ENCODE measurements around the gene TBX5. TPM values are rescaled to one million over a fixed set of nuclear protein-coding genes. Genes with fewer than 3 reads are reported as not detected.

TBX5 gene
- polyA plus RNA-seq, 1 donor (not counting 4 experiments of a cell fraction or from before 2014, with no cell fraction given): not detected

- FAIRE-seq: no peak
- Histone ChIP-seq H3K4me2 (ENCODE audit: control insufficient read depth, extremely low read depth, insufficient read depth, low read depth, low read length) (no peak overlapping the region), H3K9me3 (ENCODE audit: control insufficient read depth, low read depth, low read length) (no peaks in the 10 kb centered on the region), H3K27ac (ENCODE audit: control insufficient read depth, insufficient read depth, low read length) (no peak overlapping the region), H3K79me2 (ENCODE audit: control insufficient read depth, insufficient read depth, low read length) (no peaks in the 10 kb centered on the region), H2AFZ (ENCODE audit: control insufficient read depth, low read length) (no peak overlapping the region), H3K27me3 (ENCODE audit: control insufficient read depth, extremely low read depth, insufficient read depth, low read length) (no peaks in the 10 kb centered on the region), H3K4me1 (ENCODE audit: control insufficient read depth, extremely low read depth, insufficient read depth, low read length) (no peaks in the 10 kb centered on the region), H3K9ac (ENCODE audit: control insufficient read depth, extremely low read depth, insufficient read depth, low read length) (no peak overlapping the region), H4K20me1 (ENCODE audit: control insufficient read depth, extremely low read depth, insufficient read depth, low read length) (no peaks in the 10 kb centered on the region), H3K4me3 (ENCODE audit: control insufficient read depth in 2 of 3, extremely low read depth in 1 of 3, insufficient read depth in 2 of 3, low read depth in 1 of 3, low read length in 3 of 3) (no peak overlapping the region), H3K36me3 (ENCODE audit: control insufficient read depth in 2 of 2, extremely low read depth in 1 of 2, insufficient read depth in 2 of 2, low read length in 2 of 2) (no peaks in the 10 kb centered on the region), H3K9me1 (ENCODE audit: control insufficient read depth, extremely low read depth, insufficient read depth, low read length) (no peaks in the 10 kb centered on the region)
- TF ChIP-seq EZH2 (IDR thresholded peaks at IDR 0.05; ENCODE audit: low read length) (no peak), CTCF (optimal IDR thresholded peaks at IDR 0.05 in 1 of 3, IDR thresholded peaks at IDR 0.05 in 1 of 3, conservative IDR thresholded peaks at IDR 0.05 in 1 of 3; ENCODE audit: extremely low read depth in 1 of 3, insufficient read depth in 2 of 3, low read length in 3 of 3) (no peak)
- dilution Hi-C loops (cut with MboI; ENCODE audit: extremely low pct_ligation_motif_present, low sequenced_read_pairs): no loop called here
- DNase-seq (ENCODE audit: low read depth, low spot score): no peak
Measured at GRCh38 chr12:114344303-114344663, 61.7 kb downstream of the TBX5 start.

GRCh38 chr12:114343585-114344302 is 62.2 kb downstream of the TBX5 start:
- H3K79me2 ChIP-seq (ENCODE audit: control insufficient read depth, insufficient read depth, low read length): no peaks in the 10 kb centered on the region
- no peaks in the 10 kb centered on the region for H3K9me3 ChIP-seq (ENCODE audit: control insufficient read depth, low read depth, low read length)
- H3K9me1 ChIP-seq (ENCODE audit: control insufficient read depth, extremely low read depth, insufficient read depth, low read length): no peaks in the 10 kb centered on the region
- no peak overlapping the region for H3K27ac ChIP-seq (ENCODE audit: control insufficient read depth, insufficient read depth, low read length)
- no peak overlapping the region for H3K4me3 ChIP-seq (ENCODE audit: control insufficient read depth in 2 of 3, extremely low read depth in 1 of 3, insufficient read depth in 2 of 3, low read depth in 1 of 3, low read length in 3 of 3)
- H3K27me3 ChIP-seq (ENCODE audit: control insufficient read depth, extremely low read depth, insufficient read depth, low read length): no peaks in the 10 kb centered on the region
- H4K20me1 ChIP-seq (ENCODE audit: control insufficient read depth, extremely low read depth, insufficient read depth, low read length): no peaks in the 10 kb centered on the region
- H3K4me1 ChIP-seq (ENCODE audit: control insufficient read depth, extremely low read depth, insufficient read depth, low read length): no peaks in the 10 kb centered on the region
- no peak overlapping the region for H3K4me2 ChIP-seq (ENCODE audit: control insufficient read depth, extremely low read depth, insufficient read depth, low read depth, low read length)
- no peaks in the 10 kb centered on the region for H3K36me3 ChIP-seq (ENCODE audit: control insufficient read depth in 2 of 2, extremely low read depth in 1 of 2, insufficient read depth in 2 of 2, low read length in 2 of 2)
- TF ChIP-seq EZH2 (IDR thresholded peaks at IDR 0.05; ENCODE audit: low read length) (no peak), CTCF (optimal IDR thresholded peaks at IDR 0.05 in 1 of 3, IDR thresholded peaks at IDR 0.05 in 1 of 3, conservative IDR thresholded peaks at IDR 0.05 in 1 of 3; ENCODE audit: extremely low read depth in 1 of 3, insufficient read depth in 2 of 3, low read length in 3 of 3) (no peak)
- no peak overlapping the region for H3K9ac ChIP-seq (ENCODE audit: control insufficient read depth, extremely low read depth, insufficient read depth, low read length)
- dilution Hi-C loops (cut with MboI; ENCODE audit: extremely low pct_ligation_motif_present, low sequenced_read_pairs): no loop called here
- H2AFZ ChIP-seq (ENCODE audit: control insufficient read depth, low read length): no peak overlapping the region
- no peak for FAIRE-seq
- no peak for DNase-seq (ENCODE audit: low read depth, low spot score)
